GM21423 (cell line): Measurements from ENCODE around the gene LYZ.

Experiments
- ATAC-seq: cut with Tn5 transposase; IDR thresholded peaks from one replicate; pipeline ENCODE4 v1.9.1; 2021; ENCODE audit warnings: mild to moderate bottlenecking, moderate library complexity; ENCODE audit not compliant: unreplicated experiment

The LYZ gene

GRCh38 chr12:69368171-69368570 lies 20.0 kb downstream of the LYZ start:
- ATAC-seq: no peak

GRCh38 chr12:69383074-69383473 lies 34.9 kb downstream of the LYZ start:
- no peak for ATAC-seq

- ATAC-seq: no peak
Measured at GRCh38 chr12:69385038-69385437, 36.9 kb downstream of the LYZ start.

- ATAC-seq: no peak
Measured at GRCh38 chr12:69386921-69387320, 38.7 kb downstream of the LYZ start.

DNA sequence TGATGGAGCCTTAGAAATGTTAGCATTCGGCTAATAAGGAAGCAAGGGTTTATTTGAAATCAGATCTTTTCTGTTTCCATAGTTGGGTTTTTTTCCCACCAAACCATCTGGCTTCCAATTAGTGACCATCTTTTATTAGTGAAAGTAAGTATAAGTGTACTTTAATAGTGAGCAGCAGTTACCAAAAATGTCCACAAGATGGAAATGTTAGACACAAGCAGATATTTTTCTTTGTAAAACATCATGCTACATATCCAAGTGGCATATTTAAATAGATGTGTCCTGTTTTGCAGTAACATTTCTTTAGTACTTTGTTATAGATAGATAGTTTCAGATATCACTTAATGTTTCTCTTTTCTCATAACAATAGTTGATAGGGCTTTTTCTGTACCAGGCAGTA lies 40.2 kb downstream of the LYZ start:
- ATAC-seq: no peak

DNA sequence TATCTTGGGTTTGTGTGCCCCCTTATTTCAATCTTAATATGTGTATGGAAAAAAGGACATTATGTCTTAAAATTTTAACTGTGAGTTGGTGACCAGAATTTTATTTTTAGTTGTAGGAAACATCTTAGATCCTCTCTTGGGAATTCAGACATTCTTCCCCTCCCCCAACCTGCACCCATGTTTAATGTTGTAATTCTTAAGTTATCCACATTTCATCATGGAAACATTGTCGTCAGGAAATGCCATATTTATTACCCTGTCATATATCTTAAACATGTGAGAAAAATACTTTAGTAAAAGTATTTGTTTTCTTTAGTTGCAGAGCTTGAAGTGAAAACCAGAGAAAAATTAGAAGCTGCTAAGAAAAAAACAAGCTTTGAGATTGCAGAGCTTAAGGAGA lies 41.6 kb downstream of the LYZ start:
- ATAC-seq: no peak

DNA sequence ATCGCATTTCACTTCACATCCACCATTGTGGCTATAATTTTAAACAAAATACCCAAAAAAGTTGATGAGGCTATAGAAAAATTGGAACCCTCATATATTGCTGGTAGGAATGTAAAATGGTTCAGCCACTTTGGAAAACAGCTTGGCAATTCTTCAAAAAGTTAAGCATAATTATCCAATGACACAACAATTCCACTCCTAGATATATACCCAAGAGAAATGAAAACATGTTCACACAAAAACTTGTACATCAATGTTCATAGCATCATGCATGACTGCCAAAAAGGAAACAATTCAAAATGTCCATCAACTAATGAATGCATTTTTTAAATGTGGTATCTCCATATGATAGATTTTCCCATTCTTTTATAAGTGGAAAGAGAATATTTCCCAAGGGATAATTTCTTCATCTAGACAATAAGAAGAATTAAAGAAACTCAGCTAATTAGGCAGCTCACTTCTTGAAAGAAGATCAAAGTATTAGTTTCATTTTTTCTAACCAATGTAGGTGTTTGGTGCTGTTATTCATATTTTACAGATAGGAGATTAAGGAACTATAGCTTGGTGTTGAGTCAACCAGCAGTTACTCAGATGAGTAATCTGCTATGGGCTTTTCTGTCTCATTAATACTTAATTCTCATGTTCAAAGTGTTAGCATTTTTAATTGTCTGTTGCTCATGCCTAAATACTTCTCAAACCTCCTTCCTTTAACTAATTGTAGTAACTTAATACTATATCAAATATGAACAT lies 44.2 kb downstream of the LYZ start:
- peak; percentile 53 for ATAC-seq

DNA sequence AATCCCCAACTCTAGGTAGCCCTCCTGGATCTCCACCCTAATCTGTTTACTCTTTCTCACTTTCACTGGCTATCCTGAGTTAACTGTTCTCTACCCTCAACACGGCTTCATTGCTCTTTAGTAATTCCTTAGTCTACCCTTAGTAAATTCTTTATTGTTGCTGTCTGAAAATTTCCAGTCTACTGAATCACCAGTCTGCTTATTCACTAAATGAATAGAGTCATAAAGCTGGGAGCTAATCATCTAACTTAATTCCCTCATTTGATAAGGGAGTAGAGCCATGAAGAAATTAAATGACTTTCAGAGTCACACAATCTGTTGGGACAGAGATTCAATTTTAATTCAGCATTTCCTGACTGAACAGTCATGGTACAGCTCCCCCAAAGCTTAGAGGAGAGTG lies 47.9 kb downstream of the LYZ start:
- no peak for ATAC-seq

- ATAC-seq: no peak
Measured at GRCh38 chr12:69396963-69397362, 48.8 kb downstream of the LYZ start.

DNA sequence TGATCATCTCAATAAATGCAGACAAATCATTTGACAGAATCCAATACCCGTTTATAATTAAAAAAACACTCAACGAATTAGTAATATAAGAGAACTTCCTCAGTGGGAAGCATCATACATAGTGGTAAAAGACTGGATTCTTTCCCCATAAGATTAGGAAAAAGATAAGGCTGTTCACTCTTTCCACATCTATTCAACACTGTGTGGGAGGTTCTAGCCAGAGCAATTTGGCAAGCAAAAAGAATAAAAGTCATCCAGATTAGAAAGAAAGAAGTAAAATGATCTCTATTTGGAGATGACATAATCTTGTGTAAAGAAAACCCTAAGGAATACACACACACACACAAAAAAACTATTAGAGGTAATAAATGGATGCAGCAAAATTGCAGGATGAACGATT lies 49.8 kb downstream of the LYZ start:
- ATAC-seq: no peak

- ATAC-seq: no peak
Measured at GRCh38 chr12:69401940-69402339, 53.8 kb downstream of the LYZ start.
